OCI-LY1 (cell line): ENCODE measurements around the gene G6PD.

Source experiments
- H2AFZ ChIP-seq: fragments of 200-600 bp; sonication (generic), shearing (Covaris generic); 2 replicates; pipeline ENCODE4 v1.6.0; 2014; ENCODE audit warnings: antibody characterized with exemption, mild to moderate bottlenecking, low read length
- H3F3A ChIP-seq: fragments of 200-600 bp; sonication (generic), shearing (Covaris generic); 2 replicates; pipeline ENCODE4 v1.6.0; 2014; ENCODE audit warnings: mild to moderate bottlenecking, antibody characterized with exemption, low read length, moderate library complexity; ENCODE audit not compliant: insufficient read depth
- H3K27ac ChIP-seq: fragments of 200-600 bp; sonication (generic); 2 replicates; pipeline ENCODE4 v1.5.1; 2014; ENCODE audit warnings: low read length, mixed run types, mild to moderate bottlenecking, low read depth; ENCODE audit not compliant: poor library complexity, severe bottlenecking
- H3K27me3 ChIP-seq: fragments of 200-600 bp; sonication (generic); 2 replicates; pipeline ENCODE4 v1.6.0; 2014; ENCODE audit warnings: antibody characterized with exemption, mild to moderate bottlenecking, low read length, moderate library complexity; ENCODE audit not compliant: insufficient read depth
- H3K36me3 ChIP-seq: fragments of 200-600 bp; sonication (generic); 2 replicates; pipeline ENCODE4 v1.6.1; 2014; ENCODE audit warnings: mild to moderate bottlenecking, antibody characterized with exemption, low read length, moderate library complexity, mixed read lengths; ENCODE audit not compliant: insufficient read depth
- H3K4me1 ChIP-seq: fragments of 200-600 bp; sonication (generic); 2 replicates; pipeline ENCODE4 v1.5.1; 2014; ENCODE audit warnings: mild to moderate bottlenecking, low read length, moderate library complexity; ENCODE audit not compliant: insufficient read depth, severe bottlenecking
- H3K4me2 ChIP-seq: fragments of 200-600 bp; sonication (generic), shearing (Covaris generic); 2 replicates; pipeline ENCODE4 v1.6.1; 2014; ENCODE audit warnings: low read length
- H3K4me3 ChIP-seq: fragments of 200-600 bp; sonication (generic); 2 replicates; pipeline ENCODE4 v1.5.1; 2014; ENCODE audit warnings: low read length, low read depth, mild to moderate bottlenecking, mixed read lengths; ENCODE audit not compliant: poor library complexity, severe bottlenecking
- H3K79me2 ChIP-seq: fragments of 200-600 bp; shearing (Covaris generic); 2 replicates; pipeline ENCODE4 v1.6.1; 2016; ENCODE audit warnings: mixed run types, low read length, mixed read lengths; ENCODE audit not compliant: insufficient read depth
- H3K9ac ChIP-seq: fragments of 200-600 bp; sonication (generic), shearing (Covaris generic); 2 replicates; pipeline ENCODE4 v1.6.1; 2014; ENCODE audit warnings: mild to moderate bottlenecking, low read length, mixed read lengths
- H3K9me2 ChIP-seq: fragments of 200-600 bp; sonication (generic), shearing (Covaris generic); 2 replicates; pipeline ENCODE4 v1.6.1; 2014; ENCODE audit warnings: low read depth, mild to moderate bottlenecking, low read length, mixed read lengths
- H3K9me3 ChIP-seq: fragments of 200-600 bp; shearing (Covaris generic); 2 replicates; pipeline ENCODE4 v1.6.1; 2014; ENCODE audit warnings: low read length, mixed read lengths
- H4K20me1 ChIP-seq: fragments of 200-600 bp; sonication (generic), shearing (Covaris generic); 2 replicates; pipeline ENCODE4 v1.6.0; 2016; ENCODE audit warnings: mild to moderate bottlenecking, low read length; ENCODE audit not compliant: insufficient read depth
- EZH2 ChIP-seq: fragments of 200-600 bp; sonication (generic), shearing (Covaris generic); IDR thresholded peaks from 2 replicates; pipeline ENCODE4 v1.8.0; 2017; ENCODE audit warnings: borderline replicate concordance, mixed run types, mild to moderate bottlenecking, antibody characterized with exemption, low read length, moderate library complexity, mixed read lengths
- TF ChIP-seq, protein P1 (sequence below): fragments of 200-600 bp; sonication (generic), shearing (Covaris generic); IDR thresholded peaks from 2 replicates; pipeline ENCODE4 v1.5.1; 2017; ENCODE audit warnings: mild to moderate bottlenecking, antibody characterized with exemption, low read length, moderate library complexity, mixed read lengths

The G6PD gene

DNA sequence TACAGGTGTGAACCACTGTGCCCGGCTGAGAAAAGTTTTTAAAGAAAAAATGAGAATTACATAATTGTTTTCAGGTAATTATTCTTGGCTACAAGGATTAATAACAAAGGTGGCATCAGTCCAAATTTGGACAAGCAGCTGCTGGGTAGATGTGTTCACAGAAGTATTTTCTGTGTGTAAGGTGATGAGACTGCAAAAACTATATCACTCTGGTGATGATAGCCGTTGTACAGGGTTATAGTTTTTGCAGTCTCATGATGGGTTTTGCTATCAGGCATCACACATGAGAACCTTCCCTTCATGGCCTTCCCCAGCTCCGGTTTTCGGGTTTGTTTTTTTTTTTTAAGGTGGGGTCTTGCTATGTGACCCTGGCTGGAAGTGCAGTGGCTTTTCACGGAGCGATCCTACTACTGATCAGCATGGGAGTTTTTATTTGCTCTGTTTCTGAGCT is 51.1 kb downstream of the G6PD start:
- H3K36me3 ChIP-seq = no peaks in the 10 kb centered on the region
- no peak overlapping the region for H3K4me2 ChIP-seq
- no peaks in the 10 kb centered on the region for H3K9me3 ChIP-seq
- H3K79me2 ChIP-seq = no peaks in the 10 kb centered on the region
- no peaks in the 10 kb centered on the region for H3F3A ChIP-seq
- H2AFZ ChIP-seq = no peak overlapping the region
- H3K4me1 ChIP-seq = peaks cover 12% of the 10 kb centered on the region
- no peaks in the 10 kb centered on the region for H3K9me2 ChIP-seq
- H4K20me1 ChIP-seq = no peaks in the 10 kb centered on the region
- H3K27me3 ChIP-seq = no peaks in the 10 kb centered on the region
- TF ChIP-seq EZH2 = no peak
- TF ChIP-seq, protein P1, sequence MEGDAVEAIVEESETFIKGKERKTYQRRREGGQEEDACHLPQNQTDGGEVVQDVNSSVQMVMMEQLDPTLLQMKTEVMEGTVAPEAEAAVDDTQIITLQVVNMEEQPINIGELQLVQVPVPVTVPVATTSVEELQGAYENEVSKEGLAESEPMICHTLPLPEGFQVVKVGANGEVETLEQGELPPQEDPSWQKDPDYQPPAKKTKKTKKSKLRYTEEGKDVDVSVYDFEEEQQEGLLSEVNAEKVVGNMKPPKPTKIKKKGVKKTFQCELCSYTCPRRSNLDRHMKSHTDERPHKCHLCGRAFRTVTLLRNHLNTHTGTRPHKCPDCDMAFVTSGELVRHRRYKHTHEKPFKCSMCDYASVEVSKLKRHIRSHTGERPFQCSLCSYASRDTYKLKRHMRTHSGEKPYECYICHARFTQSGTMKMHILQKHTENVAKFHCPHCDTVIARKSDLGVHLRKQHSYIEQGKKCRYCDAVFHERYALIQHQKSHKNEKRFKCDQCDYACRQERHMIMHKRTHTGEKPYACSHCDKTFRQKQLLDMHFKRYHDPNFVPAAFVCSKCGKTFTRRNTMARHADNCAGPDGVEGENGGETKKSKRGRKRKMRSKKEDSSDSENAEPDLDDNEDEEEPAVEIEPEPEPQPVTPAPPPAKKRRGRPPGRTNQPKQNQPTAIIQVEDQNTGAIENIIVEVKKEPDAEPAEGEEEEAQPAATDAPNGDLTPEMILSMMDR = no peak
- H3K9ac ChIP-seq = no peak overlapping the region
- H3K4me3 ChIP-seq = no peak overlapping the region
- no peak overlapping the region for H3K27ac ChIP-seq

DNA sequence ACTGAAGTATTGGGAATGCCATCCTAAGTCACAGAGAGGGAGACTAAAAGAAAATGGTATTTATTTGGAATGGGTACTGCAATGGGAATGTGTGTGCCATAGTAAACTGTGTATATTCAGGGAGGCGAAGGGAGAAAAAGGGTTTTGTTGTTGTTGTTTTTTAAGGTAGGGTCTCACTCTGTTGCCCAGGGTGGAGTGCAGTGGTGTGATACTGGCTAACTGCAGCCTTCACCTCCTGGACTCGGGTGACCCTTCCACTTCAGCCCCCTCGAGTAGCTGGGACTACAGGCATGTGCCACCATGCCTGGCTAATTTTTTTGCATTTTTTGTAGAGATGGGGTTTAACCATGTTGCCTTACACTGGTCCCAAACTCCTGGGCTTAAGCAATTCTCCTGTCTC is 51.9 kb downstream of the G6PD start:
- TF ChIP-seq, protein P1 = no peak
- no peak for TF ChIP-seq EZH2

DNA sequence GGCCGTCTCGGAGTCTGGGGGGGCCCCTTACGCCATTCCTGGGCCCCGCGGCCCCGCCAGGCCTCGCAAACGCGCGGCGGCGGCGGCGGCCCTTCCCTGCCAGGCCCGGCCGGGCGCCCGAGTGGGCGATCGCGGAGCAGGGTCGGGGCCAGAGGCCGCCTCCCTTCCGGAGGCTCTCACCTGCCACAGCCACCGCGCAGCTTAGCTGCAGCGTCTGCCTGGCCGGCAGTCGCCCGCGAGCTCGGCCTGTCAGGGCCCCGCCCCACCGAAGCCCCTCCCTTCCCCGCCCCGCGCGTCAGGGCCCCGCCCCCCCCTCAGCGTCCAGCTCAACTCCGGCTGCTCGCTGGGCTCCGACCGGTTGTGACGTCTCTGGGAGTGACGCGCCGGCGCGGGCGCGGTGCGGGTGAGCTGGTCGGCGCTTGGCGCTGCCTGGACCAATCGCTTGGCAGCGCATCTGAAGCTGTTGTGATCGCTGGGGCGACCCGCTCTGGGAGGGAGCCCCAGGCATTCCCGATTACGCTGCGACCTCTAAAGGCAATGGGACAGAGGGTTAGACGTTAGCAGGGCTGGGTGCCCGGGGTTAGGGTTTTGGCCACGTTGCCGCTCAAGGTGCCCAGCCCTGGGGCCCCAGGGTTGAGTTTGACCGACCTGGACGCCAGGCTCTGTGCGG is 56.1 kb downstream of the G6PD start, which contains the start of gene SLC10A3:
Gene SLC10A3, minus strand, starts transcription at position 216 of the 670 bp plus-strand sequence. CDS start 1,689 bp downstream, outside the sequence.
- Histone ChIP-seq H3K9me2 (no peaks in the 10 kb centered on the region), H3K27ac (peak within 1 kb of the TSS; percentile 30), H3K79me2 (no peaks in the 10 kb centered on the region), H3K4me1 (peaks cover 20% of the 10 kb centered on the region), H3F3A (no peaks in the 10 kb centered on the region), H4K20me1 (no peaks in the 10 kb centered on the region), H3K4me3 (peak within 1 kb of the TSS; percentile 87), H3K9ac (peak within 1 kb of the TSS; percentile 92), H3K27me3 (no peaks in the 10 kb centered on the region), H3K4me2 (peak within 1 kb of the TSS; percentile 99), H2AFZ (no peak within 1 kb of the TSS), H3K9me3 (no peaks in the 10 kb centered on the region), H3K36me3 (no peaks in the 10 kb centered on the region)
- no peak for TF ChIP-seq EZH2
- TF ChIP-seq, protein P1 = no peak

More for the DNA sequence above, 51.9 kb downstream of the G6PD start:
- Histone ChIP-seq H3K9ac (no peak overlapping the region), H4K20me1 (no peaks in the 10 kb centered on the region), H3K4me1 (peaks cover 14% of the 10 kb centered on the region), H2AFZ (no peak overlapping the region), H3K4me2 (no peak overlapping the region), H3K4me3 (no peak overlapping the region), H3K27me3 (no peaks in the 10 kb centered on the region), H3K36me3 (no peaks in the 10 kb centered on the region), H3K79me2 (no peaks in the 10 kb centered on the region), H3K27ac (no peak overlapping the region), H3K9me2 (no peaks in the 10 kb centered on the region), H3K9me3 (no peaks in the 10 kb centered on the region), H3F3A (no peaks in the 10 kb centered on the region)
